ENCODE measurements around the gene FRAT2.

GRCh38 chr10:97381626-97382025 is 47.1 kb upstream of the FRAT2 start:
- no peak for TF ChIP-seq ZNF274 (IDR thresholded peaks at IDR 0.05; ENCODE audit: low read depth, low read length)
- no peak for TF ChIP-seq SUZ12 (IDR thresholded peaks at IDR 0.05; ENCODE audit: extremely low read depth, insufficient read depth, insufficient read length)
- no peak for TF ChIP-seq YY1 (IDR thresholded peaks at IDR 0.05; ENCODE audit: insufficient read depth, insufficient read length)
